ENCODE results near the gene RNF186.

DNA sequence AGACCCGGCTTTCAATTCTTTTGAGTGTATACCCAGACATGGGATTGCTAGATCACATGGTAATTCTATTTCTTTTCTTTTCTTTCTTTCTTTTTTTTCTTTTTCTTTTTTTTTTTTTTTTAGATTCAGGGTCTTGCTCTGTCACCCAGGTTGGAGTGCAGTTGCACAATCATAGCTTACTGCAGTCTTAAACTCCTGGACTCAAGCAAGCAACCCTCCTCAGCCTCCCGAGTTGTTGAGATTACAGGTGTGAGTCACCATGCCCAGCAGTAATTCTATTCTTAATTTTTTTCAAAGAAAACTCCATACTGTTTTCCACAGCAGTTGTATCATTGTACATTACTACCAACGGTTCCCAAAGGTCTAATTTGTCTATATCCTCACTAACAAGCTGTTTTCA lies 13.5 kb upstream of the RNF186 start:
- TF ChIP-seq TCF4 (CRISPR knock-in tag; IDR thresholded peaks at IDR 0.05; ENCODE audit: borderline replicate concordance) (no peak), ZNF8 (CRISPR knock-in tag; IDR thresholded peaks at IDR 0.05) (no peak), CSRNP3 (CRISPR knock-in tag; IDR thresholded peaks at IDR 0.05) (no peak), ARNTL (CRISPR knock-in tag; IDR thresholded peaks at IDR 0.05; ENCODE audit: borderline replicate concordance, low read depth) (no peak), PATZ1 (CRISPR knock-in tag; IDR thresholded peaks at IDR 0.05; ENCODE audit: borderline replicate concordance) (no peak), OSR1 (CRISPR knock-in tag; IDR thresholded peaks at IDR 0.05) (no peak), ZC3H10 (CRISPR knock-in tag; IDR thresholded peaks at IDR 0.05) (no peak), ZFP30 (CRISPR knock-in tag; IDR thresholded peaks at IDR 0.05) (no peak), ZNF70 (CRISPR knock-in tag; IDR thresholded peaks at IDR 0.05) (no peak), PPARA (CRISPR knock-in tag; IDR thresholded peaks at IDR 0.05; ENCODE audit: borderline replicate concordance) (no peak), ZFP3 (CRISPR knock-in tag; IDR thresholded peaks at IDR 0.05) (no peak), RARB (CRISPR knock-in tag; IDR thresholded peaks at IDR 0.05) (no peak)

Data from SK-N-SH treated with all-trans-retinoic acid at 6 μM for 48 hours (cell line).